Right renal cortex interstitium (tissue), 3 donors: Measurements from ENCODE around the gene PDE1C. TPM values are rescaled to one million over a fixed set of nuclear protein-coding genes. Genes with fewer than 3 reads are reported as not detected.

Experiments
- DNase-seq, 3 donors: peaks; one replicate each; pipeline ENCODE4 v3.0.0-alpha.2; 2013; ENCODE audit warnings: low read depth in 3 of 3, low spot score in 2 of 3
- polyA plus RNA-seq, 3 donors: library from polyadenylated mRNA; unstranded; fragments of 120-200 nt; gene quantifications; one replicate each; pipeline ENCODE4 v1.2.1, GENCODE V29; 2013; ENCODE audit not compliant: insufficient read length in 3 of 3

Gene PDE1C
- polyA plus RNA-seq, 3 donors: 3.3 to 4.8 (median 4.4) TPM

- no peak for DNase-seq
Measured at GRCh38 chr7:32075612-32076011, 5.4 kb upstream of the PDE1C start.

GRCh38 chr7:32074787-32075585 is 4.8 kb upstream of the PDE1C start:
- no peak for DNase-seq

- no peak for DNase-seq
Measured at GRCh38 chr7:32073533-32073932, 3.3 kb upstream of the PDE1C start.

GRCh38 chr7:32072397-32072796 is 2.2 kb upstream of the PDE1C start:
- DNase-seq: no peak

- DNase-seq: no peak
Measured at GRCh38 chr7:32071466-32072091, 1.4 kb upstream of the PDE1C start.

GRCh38 chr7:32070051-32070405 is 179 bp downstream of the PDE1C start:
- no peak for DNase-seq

- no peak for DNase-seq
Measured at GRCh38 chr7:32069116-32069650, 1.0 kb downstream of the PDE1C start.

- no peak for DNase-seq
Measured at GRCh38 chr7:32068411-32069101, 1.7 kb downstream of the PDE1C start.

- DNase-seq: no peak
Measured at GRCh38 chr7:32066441-32066840, 3.8 kb downstream of the PDE1C start.

GRCh38 chr7:32063614-32064013 is 6.6 kb downstream of the PDE1C start:
- DNase-seq: no peak

GRCh38 chr7:32062150-32062549 is 8.1 kb downstream of the PDE1C start:
- DNase-seq: no peak

GRCh38 chr7:32061346-32061745 is 8.9 kb downstream of the PDE1C start:
- no peak for DNase-seq

- no peak for DNase-seq
Measured at GRCh38 chr7:32059289-32060011, 10.8 kb downstream of the PDE1C start.

GRCh38 chr7:32058002-32058401 is 12.2 kb downstream of the PDE1C start:
- no peak for DNase-seq

- DNase-seq: no peak
Measured at GRCh38 chr7:32056767-32057166, 13.4 kb downstream of the PDE1C start.

GRCh38 chr7:32053204-32053603 is 17.0 kb downstream of the PDE1C start:
- no peak for DNase-seq

GRCh38 chr7:32051128-32051527 is 19.1 kb downstream of the PDE1C start:
- DNase-seq: no peak

GRCh38 chr7:32049599-32049998 is 20.6 kb downstream of the PDE1C start:
- no peak for DNase-seq

- DNase-seq: no peak
Measured at GRCh38 chr7:32048970-32049491, 21.2 kb downstream of the PDE1C start.

GRCh38 chr7:32047801-32048200 is 22.4 kb downstream of the PDE1C start:
- no peak for DNase-seq

- DNase-seq: no peak
Measured at GRCh38 chr7:32047075-32047474, 23.1 kb downstream of the PDE1C start.
